IMR-90 (cell line): ENCODE results near the gene PIP5K1B. TPM values are rescaled to one million over a fixed set of nuclear protein-coding genes. Genes with fewer than 3 reads are reported as not detected.

Experiments used
- ATAC-seq: fragments of 200-7000 bp; cut with Tn5 transposase; 2 replicates; pipeline ENCODE4 v1.9.1; 2020; ENCODE audit warnings: low read depth, mild to moderate bottlenecking, moderate library complexity
- BruUV-seq: library from RNA; stranded (reverse); fragments of 400-500 nt; replicated peaks from 2 replicates; lab custom pipeline; 2021; lab: Mats Ljungman, UMichigan
- CTCF ChIA-PET: fragments of 300-600 bp; formaldehyde crosslinking; extraction: SDS; loops from one replicate; lab custom pipeline; 2021; ENCODE audit warnings: antibody characterized with exemption; lab: Yijun Ruan, JAX
- POLR2A ChIA-PET: fragments of 300-600 bp; sonication (Branson Sonifier 250); formaldehyde crosslinking; loops from one replicate; lab custom pipeline; 2022; ENCODE audit warnings: antibody characterized with exemption; ENCODE audit not compliant: unreplicated experiment; lab: Charles Lee
- DNase-seq: peaks from one replicate; pipeline ENCODE4 v3.0.0; 2013
- H2AFZ ChIP-seq: replicated peaks from 2 replicates; pipeline ENCODE3; 2013; ENCODE audit warnings: low read length, mild to moderate bottlenecking; ENCODE audit not compliant: poor library complexity
- H2AK5ac ChIP-seq: 2 replicates; pipeline ENCODE4 v1.6.1; 2013; ENCODE audit warnings: low read depth, low read length, inconsistent platforms
- H2AK9ac ChIP-seq: replicated peaks from 2 replicates; pipeline ENCODE3; 2013; ENCODE audit warnings: mild to moderate bottlenecking, low read depth, low read length, moderate library complexity; ENCODE audit not compliant: poor library complexity
- H2BK120ac ChIP-seq: 2 replicates; pipeline ENCODE4 v1.6.1; 2013; ENCODE audit warnings: low read depth, low read length, inconsistent platforms
- H2BK15ac ChIP-seq: 3 replicates; pipeline ENCODE4 v1.6.1; 2013; ENCODE audit warnings: low read depth, low read length, inconsistent platforms
- H2BK20ac ChIP-seq: 2 replicates; pipeline ENCODE4 v1.6.1; 2013; ENCODE audit warnings: low read depth, mild to moderate bottlenecking, inconsistent platforms, low read length, moderate library complexity
- H2BK5ac ChIP-seq: 2 replicates; pipeline ENCODE4 v1.6.1; 2013; ENCODE audit warnings: mild to moderate bottlenecking, low read depth, low read length, inconsistent platforms; ENCODE audit not compliant: poor library complexity, severe bottlenecking
- H3K14ac ChIP-seq: replicated peaks from 2 replicates; pipeline ENCODE4 v1.6.1; 2013; ENCODE audit warnings: low read depth, low read length, inconsistent platforms
- H3K18ac ChIP-seq: 2 replicates; pipeline ENCODE4 v1.6.1; 2013; ENCODE audit warnings: low read depth, low read length, control low read depth
- H3K23ac ChIP-seq: 2 replicates; pipeline ENCODE4 v1.6.1; 2013; ENCODE audit warnings: low read depth, low read length, inconsistent platforms
- H3K27ac ChIP-seq: 2 replicates; pipeline ENCODE4 v1.5.1; 2013; ENCODE audit warnings: mild to moderate bottlenecking, control low read depth, low read length; ENCODE audit not compliant: insufficient read depth
- H3K27me3 ChIP-seq: 2 replicates; pipeline ENCODE4 v1.6.1; 2013; ENCODE audit warnings: low read length; ENCODE audit not compliant: control insufficient read depth, insufficient read depth
- H3K36me3 ChIP-seq: 2 replicates; pipeline ENCODE4 v1.6.1; 2013; ENCODE audit warnings: low read length, mixed read lengths; ENCODE audit not compliant: control insufficient read depth, insufficient read depth
- H3K4ac ChIP-seq: 2 replicates; pipeline ENCODE4 v1.6.1; 2013; ENCODE audit warnings: low read depth, low read length, inconsistent platforms
- H3K4me1 ChIP-seq: 2 replicates; pipeline ENCODE4 v1.6.1; 2013; ENCODE audit warnings: low read length, mixed read lengths; ENCODE audit not compliant: control insufficient read depth, insufficient read depth
- H3K4me2 ChIP-seq: 2 replicates; pipeline ENCODE4 v1.6.1; 2013; ENCODE audit warnings: low read depth, mild to moderate bottlenecking, control low read depth, low read length, moderate library complexity
- H3K4me3 ChIP-seq: 2 replicates; pipeline ENCODE4 v1.5.1; 2013; ENCODE audit warnings: low read depth, mild to moderate bottlenecking, control low read depth, low read length, moderate library complexity; ENCODE audit not compliant: insufficient read depth
- H3K56ac ChIP-seq: 2 replicates; pipeline ENCODE4 v1.6.1; 2013; ENCODE audit warnings: low read length, inconsistent platforms; ENCODE audit not compliant: insufficient read depth; ENCODE audit errors: extremely low read depth
- H3K79me1 ChIP-seq, 2 experiments: 2 replicates each; pipeline ENCODE4 v1.6.1; 2013; ENCODE audit warnings: low read length in 2 of 2, inconsistent platforms in 1 of 2, low read depth in 1 of 2
- H3K9ac ChIP-seq: 2 replicates; pipeline ENCODE4 v1.6.1; 2013; ENCODE audit warnings: low read depth, low read length, control low read depth
- H3K9me1 ChIP-seq: 2 replicates; pipeline ENCODE4 v1.6.1; 2013; ENCODE audit warnings: low read length, inconsistent platforms; ENCODE audit not compliant: insufficient read depth
- H3K9me3 ChIP-seq: 2 replicates; pipeline ENCODE4 v1.6.1; 2013; ENCODE audit warnings: low read length; ENCODE audit not compliant: control insufficient read depth, insufficient read depth
- H4K20me1 ChIP-seq: 2 replicates; pipeline ENCODE4 v1.6.1; 2013; ENCODE audit warnings: low read length, inconsistent platforms; ENCODE audit not compliant: insufficient read depth
- H4K5ac ChIP-seq: 2 replicates; pipeline ENCODE4 v1.6.1; 2013; ENCODE audit warnings: mild to moderate bottlenecking, low read depth, low read length, control low read depth
- H4K8ac ChIP-seq, 2 experiments: 2 replicates each; pipeline ENCODE4 v1.6.1; 2013; ENCODE audit warnings: low read depth in 2 of 2, low read length in 2 of 2, control low read depth in 1 of 2, inconsistent platforms in 1 of 2
- H4K91ac ChIP-seq: 2 replicates; pipeline ENCODE4 v1.6.1; 2013; ENCODE audit warnings: low read depth, low read length, inconsistent platforms; ENCODE audit not compliant: insufficient read depth
- BHLHE40 ChIP-seq: fragments of 150-350 bp; IDR thresholded peaks from 2 replicates; pipeline ENCODE4 v1.6.1; 2016; ENCODE audit warnings: mild to moderate bottlenecking, low read depth, low read length
- FOS ChIP-seq: fragments of 150-350 bp; IDR thresholded peaks from 2 replicates; pipeline ENCODE4 v1.6.1; 2016; ENCODE audit warnings: low read depth, low read length
- RCOR1 ChIP-seq: IDR thresholded peaks from 2 replicates; pipeline ENCODE4 v1.6.1; 2012; ENCODE audit warnings: mild to moderate bottlenecking, low read length, improper control_type of control experiment; ENCODE audit not compliant: insufficient replicate concordance
- SMC3 ChIP-seq: fragments of 150-350 bp; IDR thresholded peaks from 2 replicates; pipeline ENCODE4 v1.6.1; 2016; ENCODE audit warnings: low read depth, mild to moderate bottlenecking, antibody characterized with exemption, low read length, moderate library complexity
- WGBS, 2 experiments: methylation state at CpG; one replicate each; pipeline versions ENCODE4 v1.1.5 to v1.1.7; 2013; ENCODE audit warnings: missing lambda C conversion rate in 2 of 2; ENCODE audit not compliant: insufficient read length in 1 of 2; ENCODE audit errors: extremely low coverage in 2 of 2; 5-methylcytosine and 5-hydroxymethylcytosine counted together
- dilution Hi-C: fragments of 300-500 bp; cut with HindIII; formaldehyde crosslinking; loops from one replicate; pipeline ENCODE4 v1.14.3; 2018; ENCODE audit warnings: low sequenced_read_pairs; ENCODE audit not compliant: unreplicated experiment
- in situ Hi-C: fragments of 300-500 bp; cut with MboI; formaldehyde crosslinking; loops from 3 replicates; pipeline ENCODE4 v1.14.3; 2019; ENCODE audit warnings: low sequenced_read_pairs, inconsistent platforms, mixed read lengths
- intact Hi-C: fragments of 100-400 bp; cut with micrococcal nuclease; formaldehyde crosslinking; loops from 2 replicates; pipeline ENCODE4 v1.10.0; 2022
- polyA plus RNA-seq, 3 experiments: library from polyadenylated mRNA; depleted of rRNA; stranded (reverse); fragments of >200 nt; gene quantifications; 2 replicates each; pipeline ENCODE4 v1.2.3, GENCODE V29; 2012; ENCODE audit warnings: low replicate concordance in 1 of 3
- total RNA-seq: library from RNA; depleted of rRNA; stranded (reverse); fragments of >200 nt; gene quantifications from 2 replicates; pipeline ENCODE4 v1.2.3, GENCODE V29; 2012

PIP5K1B gene
- total and polyA plus RNA-seq, 2 of the 4 experiments (the other 2 are of a cell fraction) = not detected

GRCh38 chr9:68970151-68970550 is 265.1 kb downstream of the PIP5K1B start:
- no peak overlapping the region for H3K18ac ChIP-seq
- ChIA-PET CTCF (no interaction called here), POLR2A (no interaction called here)
- no peaks in the 10 kb centered on the region; the same call in 1 of the 2 replicates for H3K4me1 ChIP-seq
- no peak overlapping the region for H3K56ac ChIP-seq
- H2AFZ ChIP-seq = no peak overlapping the region
- H3K9me1 ChIP-seq = no peaks in the 10 kb centered on the region
- DNase-seq (no peak), ATAC-seq (no peak)
- no peak overlapping the region for H4K5ac ChIP-seq
- H2BK15ac ChIP-seq = no peak overlapping the region
- no peak overlapping the region for H3K14ac ChIP-seq
- no peak overlapping the region for H3K4me3 ChIP-seq
- no peak overlapping the region for H4K8ac ChIP-seq
- no peak overlapping the region for H3K27ac ChIP-seq
- H2AK5ac ChIP-seq = no peak overlapping the region
- no peak overlapping the region for H3K23ac ChIP-seq
- H2AK9ac ChIP-seq = no peak overlapping the region
- no peak overlapping the region for H3K4ac ChIP-seq
- no TSS peak for BruUV-seq
- dilution Hi-C loops = no loop called here
- no peaks in the 10 kb centered on the region for H3K79me1 ChIP-seq
- no peak overlapping the region for H3K4me2 ChIP-seq
- H4K91ac ChIP-seq = no peak overlapping the region
- H2BK120ac ChIP-seq = no peak overlapping the region
- in situ Hi-C loops = no loop called here
- TF ChIP-seq FOS (no peak), BHLHE40 (no peak), RCOR1 (no peak), SMC3 (no peak)
- no peaks in the 10 kb centered on the region for H3K36me3 ChIP-seq
- intact Hi-C loops = no loop called here
- no peaks in the 10 kb centered on the region for H3K9me3 ChIP-seq
- no peak overlapping the region for H2BK20ac ChIP-seq
- H2BK5ac ChIP-seq = no peak overlapping the region
- H3K9ac ChIP-seq = no peak overlapping the region
- no CpG with 5 or more reads among the region's 2 CpGs for WGBS, 2 experiments
- H3K27me3 ChIP-seq = no peaks in the 10 kb centered on the region
- no peaks in the 10 kb centered on the region for H4K20me1 ChIP-seq
